SHP77 treated with DMSO at 0.1 percent for 48 hours (cell line): ENCODE results near the gene ADAMTS3.
A peak's percentile ranks its signal among the peaks of the same experiment; 100 is the strongest.

ENCODE experiments used
- DNase-seq: peaks from one replicate; lab custom pipeline; 2025; lab: John Stamatoyannopoulos, UW

Gene ADAMTS3

DNA sequence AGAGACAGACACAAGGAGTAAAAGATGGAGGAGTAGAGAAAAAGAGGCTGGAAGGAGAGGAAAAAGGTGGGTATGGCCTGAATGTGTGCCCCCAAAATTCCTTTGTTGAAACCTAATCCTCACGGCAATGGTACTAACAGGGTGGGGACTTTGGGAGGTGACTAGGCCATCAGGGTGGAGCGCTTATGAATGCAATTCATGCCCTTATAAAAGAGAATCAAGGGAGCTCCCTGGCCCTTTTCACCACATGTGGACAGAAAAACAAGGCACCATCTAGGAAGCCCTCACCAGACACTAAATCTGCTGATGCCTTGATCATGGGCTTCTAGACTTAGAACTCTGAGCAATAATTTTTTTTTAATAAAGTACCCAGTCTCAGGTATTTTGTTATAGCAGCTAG is 282.1 kb downstream of the ADAMTS3 start:
- no peak for DNase-seq

DNA sequence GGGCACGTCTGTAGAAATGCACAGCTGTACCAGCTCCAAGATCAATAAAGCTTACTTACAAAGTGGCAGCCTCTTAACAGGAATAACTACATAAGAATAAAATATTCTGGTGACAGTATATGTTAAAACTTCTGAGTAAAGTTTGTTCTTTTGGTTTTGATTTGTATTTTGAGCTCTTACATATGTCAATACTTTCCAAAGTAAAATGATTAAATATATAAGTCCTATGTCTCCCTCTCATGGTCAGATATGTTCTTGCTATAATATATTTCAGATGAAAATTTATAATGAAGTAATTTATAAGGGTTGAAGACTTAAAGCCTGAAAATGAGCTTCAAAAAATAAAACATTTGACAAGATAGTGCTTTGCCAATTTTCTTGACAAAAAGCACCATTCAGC is 282.8 kb downstream of the ADAMTS3 start:
- DNase-seq, result peak; percentile 11

GRCh38 chr4:72283357-72283756 is 285.7 kb downstream of the ADAMTS3 start:
- no peak for DNase-seq

GRCh38 chr4:72280252-72280651 is 288.8 kb downstream of the ADAMTS3 start:
- DNase-seq, result no peak

- DNase-seq, result no peak
These were observed 293.6 kb downstream of the ADAMTS3 start for GRCh38 chr4:72275381-72275780.

- DNase-seq, result no peak
These were observed 294.8 kb downstream of the ADAMTS3 start for GRCh38 chr4:72274251-72274650.

GRCh38 chr4:72255269-72255668 is 313.8 kb downstream of the ADAMTS3 start:
- no peak for DNase-seq

DNA sequence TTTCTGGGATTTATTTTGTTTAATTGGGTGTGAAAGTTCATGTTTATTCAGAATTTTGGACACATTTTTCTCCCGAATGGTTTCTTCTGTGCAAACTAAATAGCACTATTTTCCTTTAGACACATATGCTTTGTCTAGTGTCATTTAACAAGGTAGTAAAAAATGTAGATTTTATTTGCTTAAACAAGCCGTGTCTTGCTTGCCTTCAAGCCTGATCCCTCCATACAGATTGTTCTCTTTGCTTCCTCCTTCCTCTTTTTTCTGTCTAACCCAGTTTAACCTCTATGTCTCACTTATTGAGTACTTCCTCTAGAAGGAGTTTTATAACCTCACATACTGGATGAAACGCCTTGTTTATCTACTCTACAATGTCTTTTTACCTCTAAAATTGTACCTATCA is 325.4 kb downstream of the ADAMTS3 start:
- no peak for DNase-seq

DNA sequence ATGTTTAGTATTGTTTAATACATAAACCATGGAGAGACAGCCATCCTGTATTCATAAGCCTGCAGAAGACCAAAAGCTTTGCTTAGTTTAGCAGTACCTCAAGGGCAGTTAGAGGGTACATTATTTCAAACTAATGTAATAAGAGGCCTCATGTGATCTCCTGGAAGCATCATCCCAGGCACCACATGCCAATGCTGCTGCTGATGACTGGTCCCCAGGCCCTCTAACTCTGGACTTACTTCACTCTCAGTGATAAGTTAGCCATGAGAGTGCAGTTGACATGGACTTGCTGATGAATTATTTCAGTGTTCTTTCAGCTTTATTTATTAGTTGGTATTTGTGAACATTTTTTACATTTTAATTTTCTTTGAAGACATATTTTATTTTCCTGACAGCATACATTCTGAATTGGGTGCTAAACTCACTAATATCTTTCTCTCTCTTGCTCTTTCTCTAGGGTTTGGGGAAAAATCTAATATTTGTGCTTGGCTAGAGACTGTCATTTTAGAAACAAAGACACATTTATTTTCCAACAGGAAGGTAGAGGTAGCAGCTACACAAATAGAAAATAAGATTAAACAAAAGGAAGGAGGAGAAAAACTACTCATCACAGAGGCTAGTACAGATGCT is 329.4 kb downstream of the ADAMTS3 start:
- DNase-seq, result no peak
